Measurements from ENCODE around the gene ZNF697.
"Not testable (repeated sequence)": the region's sequence is repeated elsewhere in the genome, so short reads cannot be mapped to it uniquely, and the experiment has no call there.

ZNF697 gene

GRCh38 chr1:119647734-119648619, at the start of gene ZNF697:
Gene ZNF697 (minus strand): TSS chr1:119648266. CDS start chr1:119626100, 22,166 bp downstream.
- in situ Hi-C loops (cut with MboI; ENCODE audit: low sequenced_read_pairs) = no loop called here

DNA sequence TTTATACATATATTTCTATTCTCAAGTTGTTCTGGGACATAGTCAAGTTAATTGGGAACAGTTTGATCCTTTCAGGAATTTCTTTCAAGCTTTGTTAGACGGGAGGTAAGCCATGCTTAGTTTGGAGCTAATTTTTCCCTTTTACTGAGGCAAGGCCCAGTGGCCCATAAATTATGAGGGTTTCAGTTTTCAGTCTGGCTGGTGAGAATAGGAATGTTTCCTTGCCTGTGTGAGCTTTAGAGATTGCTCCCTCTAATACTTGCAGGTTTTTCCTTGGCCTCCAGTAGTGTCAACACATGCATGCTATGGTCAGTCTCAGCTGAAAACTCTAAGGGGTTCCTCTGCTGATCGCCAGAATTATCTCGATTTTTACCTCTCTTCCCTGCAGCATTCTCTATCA, 49.5 kb upstream of the ZNF697 start:
- in situ Hi-C loops (cut with MboI; ENCODE audit: low sequenced_read_pairs) = no loop called here

DNA sequence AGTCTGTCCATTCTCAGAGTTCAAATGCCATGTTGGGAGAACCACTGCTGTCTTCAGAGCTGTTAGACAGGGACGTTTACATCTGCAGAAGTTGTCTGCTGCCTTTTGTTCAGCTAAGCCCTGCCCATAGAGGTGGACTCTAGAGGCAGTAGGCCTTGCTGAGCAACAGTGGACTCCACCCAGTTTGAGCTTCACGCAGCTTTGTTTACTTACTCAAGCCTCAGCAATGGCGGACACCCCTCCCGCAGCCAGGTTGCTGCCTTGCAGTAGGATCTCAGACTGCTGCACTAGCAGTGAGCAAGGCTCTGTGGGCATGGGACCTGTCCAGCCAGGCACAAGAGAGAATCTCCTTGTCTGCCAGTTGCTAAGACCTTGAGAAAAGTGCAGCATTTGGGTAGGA, 48.8 kb upstream of the ZNF697 start:
- in situ Hi-C loops (cut with MboI; ENCODE audit: low sequenced_read_pairs) = not testable (repeated sequence)

GRCh38 chr1:119689511-119689910, 41.4 kb upstream of the ZNF697 start:
- in situ Hi-C loops (cut with MboI; ENCODE audit: low sequenced_read_pairs) = no loop called here

- in situ Hi-C loops (cut with MboI; ENCODE audit: low sequenced_read_pairs) = no loop called here
Measured at GRCh38 chr1:119688810-119689209, 40.7 kb upstream of the ZNF697 start.

- in situ Hi-C loops (cut with MboI; ENCODE audit: low sequenced_read_pairs) = no loop called here
Measured at GRCh38 chr1:119687434-119688079, 39.5 kb upstream of the ZNF697 start.

- in situ Hi-C loops (cut with MboI; ENCODE audit: low sequenced_read_pairs) = no loop called here
Measured at GRCh38 chr1:119686661-119687060, 38.6 kb upstream of the ZNF697 start.

DNA sequence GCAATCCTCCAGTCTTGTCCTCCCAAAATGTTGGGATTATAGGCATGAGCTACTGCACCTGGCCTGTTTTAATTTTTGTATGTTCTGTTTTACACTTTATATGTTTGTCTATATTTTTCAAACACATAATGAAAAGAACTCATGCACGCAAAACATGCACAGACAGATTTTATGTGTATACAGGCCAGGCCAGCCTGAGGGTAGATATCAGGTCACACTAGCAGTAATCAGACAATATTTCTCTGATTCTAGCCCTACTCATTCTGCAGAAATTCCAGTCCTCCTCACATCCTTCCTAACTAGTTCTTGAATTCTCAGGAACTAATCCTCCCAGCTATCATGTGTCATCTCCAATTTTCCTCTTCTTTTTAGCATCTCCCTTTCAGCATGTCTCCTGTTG, 35.8 kb upstream of the ZNF697 start:
- in situ Hi-C loops (cut with MboI; ENCODE audit: low sequenced_read_pairs) = no loop called here

- in situ Hi-C loops (cut with MboI; ENCODE audit: low sequenced_read_pairs) = no loop called here
Measured at GRCh38 chr1:119682141-119682540, 34.1 kb upstream of the ZNF697 start.

GRCh38 chr1:119681560-119681959, 33.5 kb upstream of the ZNF697 start:
- in situ Hi-C loops (cut with MboI; ENCODE audit: low sequenced_read_pairs) = no loop called here

DNA sequence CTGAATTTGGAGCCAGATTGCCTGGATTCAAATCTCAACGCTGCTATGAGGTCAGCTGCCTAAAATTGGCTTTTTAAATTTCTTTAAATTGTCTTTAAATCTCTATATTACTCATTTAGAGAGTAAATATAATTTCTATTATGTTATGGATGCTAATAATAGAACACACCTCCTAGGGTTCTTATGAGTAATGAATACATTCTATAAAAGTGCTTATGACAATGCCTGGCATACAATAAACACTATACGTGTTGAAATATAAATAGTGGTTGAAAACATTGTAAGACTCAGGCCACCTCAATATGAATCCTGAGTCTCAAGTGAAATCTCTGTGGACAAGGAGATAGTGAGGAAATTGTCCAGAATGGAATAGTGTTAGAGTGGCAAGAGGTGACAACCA, 32.7 kb upstream of the ZNF697 start:
- in situ Hi-C loops (cut with MboI; ENCODE audit: low sequenced_read_pairs) = no loop called here

DNA sequence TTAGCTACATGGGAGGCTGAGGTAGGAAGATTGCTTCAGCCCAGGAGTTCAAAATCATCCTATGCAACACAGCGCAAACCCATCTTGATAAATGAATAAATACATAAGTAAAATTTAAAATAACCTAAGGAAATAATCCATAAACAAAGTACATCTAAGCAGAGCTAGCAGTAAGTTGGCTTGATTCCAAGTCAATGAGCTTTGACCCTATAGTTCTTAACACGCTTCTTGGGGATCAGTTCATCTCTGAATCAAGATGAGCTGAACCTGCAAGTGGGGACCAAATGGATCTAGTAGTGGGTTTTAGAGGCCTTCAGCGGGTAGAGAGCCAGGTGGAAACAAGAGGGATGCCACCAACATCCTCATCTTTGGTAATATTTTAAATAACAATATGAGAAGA, 32.1 kb upstream of the ZNF697 start:
- in situ Hi-C loops (cut with MboI; ENCODE audit: low sequenced_read_pairs) = no loop called here

DNA sequence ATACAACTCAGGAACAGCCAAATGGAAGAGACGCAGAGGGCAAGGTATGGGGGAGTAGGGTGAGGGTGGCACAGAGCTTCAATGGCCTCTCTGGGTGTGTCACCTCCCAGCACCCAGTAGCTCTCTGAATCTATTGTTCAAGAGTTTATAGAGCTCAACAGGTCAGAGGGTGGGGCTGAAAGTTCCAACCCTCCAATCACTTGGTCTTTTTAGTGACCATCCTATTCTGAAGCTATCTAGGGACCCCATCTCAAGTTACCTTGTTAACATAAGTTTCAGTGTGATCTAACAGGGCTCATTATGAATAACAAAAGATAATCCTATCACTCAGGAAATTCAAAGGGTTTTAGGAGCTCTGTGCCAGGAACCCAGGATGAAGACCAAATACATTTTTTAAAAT, 31.2 kb upstream of the ZNF697 start:
- in situ Hi-C loops (cut with MboI; ENCODE audit: low sequenced_read_pairs) = no loop called here

DNA sequence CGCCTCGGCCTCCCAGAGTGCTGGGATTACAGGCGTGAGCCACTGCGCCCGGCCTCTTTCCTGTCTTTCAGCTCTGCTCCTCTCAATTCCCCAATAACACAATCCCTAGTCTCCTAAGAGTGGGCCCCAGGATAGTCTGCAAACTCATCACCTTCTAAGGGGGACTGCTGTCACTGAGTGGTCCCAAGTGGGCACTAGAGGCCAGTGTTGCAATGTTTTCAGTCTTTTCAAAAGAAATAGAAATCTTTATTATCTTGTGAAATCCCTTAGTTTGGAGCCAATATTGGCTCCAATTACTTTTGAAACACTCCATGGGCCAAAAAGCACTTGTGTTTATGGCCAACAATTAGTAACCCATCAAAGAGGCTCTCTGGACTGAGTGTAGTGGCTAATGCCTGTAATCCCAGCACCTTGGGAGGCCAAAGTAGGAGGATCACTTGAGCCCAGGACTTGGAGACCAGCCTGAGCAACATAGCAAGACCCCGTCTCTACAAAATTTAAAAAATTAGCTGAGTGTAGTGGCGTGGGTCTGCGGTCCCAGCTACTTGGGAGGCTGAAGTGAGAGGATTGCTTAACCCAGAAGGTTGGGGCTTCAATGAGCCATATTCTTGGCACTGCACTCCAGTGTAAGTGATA, 28.6 kb upstream of the ZNF697 start:
- in situ Hi-C loops (cut with MboI; ENCODE audit: low sequenced_read_pairs) = no loop called here

GRCh38 chr1:119675349-119676345, 27.6 kb upstream of the ZNF697 start:
- in situ Hi-C loops (cut with MboI; ENCODE audit: low sequenced_read_pairs) = no loop called here

DNA sequence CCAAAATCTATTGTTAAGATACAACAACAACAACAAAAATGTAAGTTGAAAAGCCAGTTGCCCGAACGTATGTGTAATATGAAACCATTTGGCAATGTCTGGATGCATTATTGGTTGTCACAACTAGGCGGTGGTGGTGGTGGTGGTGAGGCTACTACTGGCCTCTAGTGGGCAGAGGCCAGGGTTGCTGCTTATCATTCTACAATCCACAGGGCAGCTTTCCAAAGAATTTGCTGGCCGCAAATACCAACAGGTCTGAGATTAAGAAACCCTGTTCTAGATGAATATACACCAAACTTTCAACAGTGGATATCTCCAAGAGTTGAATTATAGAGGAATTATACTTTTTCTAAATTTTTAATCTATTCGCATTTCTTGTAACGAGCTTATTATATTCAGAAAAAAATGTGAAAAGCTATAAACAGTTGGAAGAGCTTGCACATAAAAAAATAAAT, 26.8 kb upstream of the ZNF697 start:
- in situ Hi-C loops (cut with MboI; ENCODE audit: low sequenced_read_pairs) = no loop called here

- in situ Hi-C loops (cut with MboI; ENCODE audit: low sequenced_read_pairs) = no loop called here
Measured at GRCh38 chr1:119674111-119674526, 26.1 kb upstream of the ZNF697 start.

DNA sequence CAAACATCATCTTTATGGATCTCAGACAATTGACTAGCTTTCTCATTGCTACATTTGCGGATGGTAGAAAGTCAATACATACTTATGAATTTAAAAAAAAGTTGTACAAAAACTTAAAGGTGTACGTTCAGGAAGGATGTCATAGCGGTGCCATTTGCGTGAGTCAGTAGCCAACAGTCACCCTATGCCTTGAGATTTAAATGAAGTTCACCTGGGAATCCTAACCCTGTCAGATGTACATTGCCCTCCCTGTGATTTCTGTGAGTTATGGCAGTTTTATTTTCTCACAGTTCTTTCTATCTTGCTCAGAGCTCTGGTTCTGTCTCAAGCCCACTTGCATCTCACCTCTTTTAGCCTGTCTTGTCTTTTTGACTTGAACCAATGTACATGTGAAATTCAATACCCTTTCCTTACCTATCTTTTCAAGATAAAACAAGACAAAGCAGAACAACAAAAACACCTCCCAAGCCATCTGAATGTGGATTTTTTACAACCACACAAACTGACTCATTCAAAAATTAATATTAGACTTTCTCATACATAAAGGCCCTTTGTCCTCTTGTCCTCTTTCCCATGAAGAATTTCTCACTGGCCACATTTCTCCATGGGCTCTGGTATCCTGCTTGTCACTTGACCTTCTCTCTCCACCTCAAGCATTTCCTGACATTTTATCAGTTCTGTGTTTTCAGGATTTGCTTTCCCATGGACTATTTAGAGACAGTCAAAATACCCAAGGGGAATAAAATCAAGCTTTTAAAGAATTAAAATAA, 25.3 kb upstream of the ZNF697 start:
- in situ Hi-C loops (cut with MboI; ENCODE audit: low sequenced_read_pairs) = no loop called here

DNA sequence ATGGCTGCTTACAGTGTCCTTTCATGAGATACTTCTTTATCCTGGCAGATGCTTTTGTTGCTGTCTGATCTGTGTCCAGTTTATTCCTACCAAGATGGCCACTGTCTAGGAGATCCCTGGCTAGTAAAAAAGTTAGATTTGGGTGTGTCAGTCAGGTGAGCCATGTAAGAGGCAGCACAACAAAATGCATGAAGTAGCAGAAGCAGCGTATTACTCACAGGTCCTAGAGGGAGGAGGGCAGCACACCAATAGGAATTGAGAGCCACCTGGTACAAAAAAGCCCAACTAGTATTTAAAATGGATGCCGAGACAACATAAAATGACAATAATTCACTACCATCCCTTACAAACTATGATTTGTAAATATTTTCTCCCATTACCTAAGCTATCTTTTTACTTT, 22.8 kb upstream of the ZNF697 start:
- in situ Hi-C loops (cut with MboI; ENCODE audit: low sequenced_read_pairs) = no loop called here

- in situ Hi-C loops (cut with MboI; ENCODE audit: low sequenced_read_pairs) = no loop called here
Measured at GRCh38 chr1:119667173-119667572, 19.1 kb upstream of the ZNF697 start.
